GM06990 (cell line): Measurements from ENCODE around the gene LMX1B.

Source experiments
- DNase-seq: peaks from one replicate; pipeline ENCODE4 v3.0.0-alpha.2; 2011; ENCODE audit not compliant: insufficient read length; ENCODE audit errors: extremely low read depth
- H3K27me3 ChIP-seq: replicated peaks from 2 replicates; pipeline ENCODE4 v1.6.0; 2011; ENCODE audit warnings: low read length; ENCODE audit not compliant: control insufficient read depth, insufficient read depth
- H3K36me3 ChIP-seq: 2 replicates; pipeline ENCODE4 v1.5.1; 2011; ENCODE audit warnings: low read length; ENCODE audit not compliant: control insufficient read depth, insufficient read depth
- H3K4me3 ChIP-seq: replicated peaks from 2 replicates; pipeline ENCODE4 v1.5.1; 2011; ENCODE audit warnings: low read depth, mild to moderate bottlenecking, control low read depth, low read length
- CTCF ChIP-seq: IDR thresholded peaks from 2 replicates; pipeline ENCODE4 v1.5.1; 2011; ENCODE audit warnings: low read length, control low read depth, mild to moderate bottlenecking, inconsistent platforms; ENCODE audit not compliant: insufficient read depth, poor library complexity, severe bottlenecking

The LMX1B gene

GRCh38 chr9:126591922-126592321 is 21.8 kb upstream of the LMX1B start:
- no peak overlapping the region for H3K4me3 ChIP-seq
- no peak for DNase-seq
- H3K36me3 ChIP-seq: no peaks in the 10 kb centered on the region
- TF ChIP-seq CTCF: no peak
- no peaks in the 10 kb centered on the region; the same call in 1 of the 2 replicates for H3K27me3 ChIP-seq

DNA sequence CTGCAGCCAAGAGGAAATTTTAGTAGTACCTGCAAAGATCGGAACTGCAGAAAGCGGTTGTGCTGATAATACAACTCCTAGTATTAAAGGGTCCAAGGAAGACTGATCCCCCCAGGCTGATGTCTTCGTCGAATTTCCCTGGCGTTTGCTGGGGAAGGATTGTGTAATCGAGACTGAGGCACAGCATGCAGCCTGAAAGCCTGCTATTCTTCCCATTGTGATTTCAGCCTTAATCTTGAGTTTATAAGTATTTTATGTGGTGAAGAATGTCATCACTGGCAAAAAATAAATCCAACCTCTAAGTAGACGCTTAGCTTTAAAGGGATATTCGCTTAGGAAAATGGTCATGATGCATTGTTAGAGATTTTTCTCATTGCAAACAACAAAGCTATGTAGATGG is 21.3 kb upstream of the LMX1B start:
- no peak for TF ChIP-seq CTCF
- no peak for DNase-seq
- no peak overlapping the region for H3K4me3 ChIP-seq
- no peaks in the 10 kb centered on the region; the same call in 1 of the 2 replicates for H3K27me3 ChIP-seq
- no peaks in the 10 kb centered on the region for H3K36me3 ChIP-seq

DNA sequence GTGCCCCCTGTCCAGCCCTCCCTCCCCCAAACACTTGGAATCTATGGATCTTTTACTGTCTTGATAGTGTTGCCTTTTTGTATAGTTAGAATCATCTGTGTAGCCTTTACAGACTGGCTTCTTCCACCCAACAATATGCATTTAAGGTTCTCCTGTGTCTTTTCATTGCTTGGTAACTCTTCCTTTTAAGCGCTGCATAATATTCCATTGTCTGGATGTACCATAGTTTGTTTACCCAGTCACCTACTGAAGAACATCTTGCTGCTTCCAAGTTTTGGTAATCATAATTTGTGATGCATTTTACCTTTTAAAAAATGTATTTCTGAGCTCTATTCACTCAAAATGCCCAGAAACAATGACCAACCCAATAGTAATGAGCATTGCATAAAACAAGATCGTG is 17.7 kb upstream of the LMX1B start:
- Histone ChIP-seq H3K4me3 (no peak overlapping the region), H3K36me3 (no peaks in the 10 kb centered on the region), H3K27me3 (no peaks in the 10 kb centered on the region; the same call in 1 of the 2 replicates)
- no peak for DNase-seq
- TF ChIP-seq CTCF: no peak

DNA sequence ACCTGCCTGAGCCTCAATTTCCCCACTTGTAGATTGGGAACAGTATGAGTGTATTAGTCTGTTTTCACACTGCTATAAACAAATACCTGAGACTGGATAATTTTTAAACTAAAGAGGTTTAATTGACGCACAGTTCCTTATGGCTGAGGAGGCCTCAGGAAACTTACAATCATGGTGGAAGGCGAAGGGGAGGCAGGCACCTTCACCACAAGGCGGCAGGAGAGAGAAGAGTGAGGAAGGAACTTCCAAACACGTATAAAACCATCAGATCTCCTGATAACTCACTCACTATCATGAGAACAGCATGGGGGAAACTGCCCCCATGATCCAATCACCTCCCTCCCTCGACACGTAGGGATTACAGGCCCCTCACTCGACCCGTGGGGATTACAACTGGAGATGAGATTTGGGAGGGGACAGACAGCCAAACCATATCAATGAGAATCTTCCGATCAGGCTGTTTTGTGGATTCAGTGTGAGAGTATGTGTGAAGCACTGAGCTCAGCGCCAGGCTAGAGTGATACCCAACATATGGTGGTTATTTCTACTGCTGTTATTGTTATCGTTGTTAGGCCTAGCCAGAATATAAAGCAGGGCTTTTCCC is 14.6 kb upstream of the LMX1B start:
- no peaks in the 10 kb centered on the region for H3K36me3 ChIP-seq
- no peaks in the 10 kb centered on the region; the same call in none of the 2 replicates for H3K27me3 ChIP-seq
- TF ChIP-seq CTCF: no peak
- no peak for DNase-seq
- H3K4me3 ChIP-seq: no peak overlapping the region

GRCh38 chr9:126604059-126605055 is 9.4 kb upstream of the LMX1B start:
- Histone ChIP-seq H3K36me3 (no peaks in the 10 kb centered on the region), H3K4me3 (no peak overlapping the region), H3K27me3 (no peaks in the 10 kb centered on the region; the same call in none of the 2 replicates)
- DNase-seq: no peak
- no peak for TF ChIP-seq CTCF
